MM.1S (cell line): ENCODE results near the gene TNKS2.

Source experiments
- DNase-seq: peaks from one replicate; pipeline ENCODE4 v3.0.0-alpha.2; 2015
- H2AFZ ChIP-seq: fragments of 300-600 bp; sonication (generic); 2 replicates; pipeline ENCODE4 v1.6.0; 2016; ENCODE audit warnings: antibody characterized with exemption, low read length
- H3F3A ChIP-seq: fragments of 300-600 bp; sonication (generic); 2 replicates; pipeline ENCODE4 v1.6.1; 2016; ENCODE audit warnings: mild to moderate bottlenecking, antibody characterized with exemption, low read length, moderate library complexity, mixed read lengths; ENCODE audit not compliant: insufficient read depth
- H3K27ac ChIP-seq: fragments of 300-600 bp; sonication (generic); 2 replicates; pipeline ENCODE4 v1.5.1; 2016; ENCODE audit warnings: mild to moderate bottlenecking, low read length
- H3K27me3 ChIP-seq: fragments of 300-600 bp; sonication (generic); replicated peaks from 2 replicates; pipeline ENCODE4 v1.6.0; 2016; ENCODE audit warnings: low read length; ENCODE audit not compliant: insufficient read depth
- H3K36me3 ChIP-seq: fragments of 300-600 bp; sonication (generic); replicated peaks from 2 replicates; pipeline ENCODE4 v1.6.1; 2016; ENCODE audit warnings: mild to moderate bottlenecking, low read length, mixed read lengths; ENCODE audit not compliant: insufficient read depth
- H3K4me1 ChIP-seq: fragments of 300-600 bp; sonication (generic); 2 replicates; pipeline ENCODE4 v1.6.1; 2016; ENCODE audit warnings: low read length, mixed read lengths
- H3K4me2 ChIP-seq: fragments of 300-600 bp; sonication (generic); 2 replicates; pipeline ENCODE4 v1.6.0; 2016; ENCODE audit warnings: low read depth, low read length
- H3K4me3 ChIP-seq: fragments of 300-600 bp; sonication (generic); 2 replicates; pipeline ENCODE4 v1.5.1; 2016; ENCODE audit warnings: low read length, mixed read lengths
- H3K79me2 ChIP-seq: fragments of 300-600 bp; sonication (generic); 2 replicates; pipeline ENCODE4 v1.6.1; 2016; ENCODE audit warnings: mixed run types, low read length, mixed read lengths
- H3K9ac ChIP-seq: fragments of 300-600 bp; sonication (generic); 2 replicates; pipeline ENCODE4 v1.6.1; 2016; ENCODE audit warnings: low read length, mixed read lengths
- H3K9me2 ChIP-seq: fragments of 300-600 bp; sonication (generic); replicated peaks from 2 replicates; pipeline ENCODE4 v1.6.1; 2016; ENCODE audit warnings: mild to moderate bottlenecking, low read length, mixed read lengths; ENCODE audit not compliant: insufficient read depth
- H3K9me3 ChIP-seq: fragments of 300-600 bp; sonication (generic); replicated peaks from 2 replicates; pipeline ENCODE4 v1.6.1; 2016; ENCODE audit warnings: mild to moderate bottlenecking, low read length, mixed read lengths; ENCODE audit not compliant: insufficient read depth
- H4K20me1 ChIP-seq: fragments of 300-600 bp; sonication (generic); 2 replicates; pipeline ENCODE4 v1.6.1; 2016; ENCODE audit warnings: mild to moderate bottlenecking, low read length, moderate library complexity, mixed read lengths; ENCODE audit not compliant: insufficient read depth
- EZH2 ChIP-seq: fragments of 300-600 bp; sonication (generic); optimal IDR thresholded peaks from 2 replicates; pipeline ENCODE3; 2017; ENCODE audit warnings: low read depth, mild to moderate bottlenecking, antibody characterized with exemption, low read length, mixed read lengths
- EZH2phosphoT487 ChIP-seq: fragments of 300-600 bp; sonication (generic); IDR thresholded peaks from 2 replicates; pipeline ENCODE4 v1.6.1; 2018; ENCODE audit warnings: antibody characterized with exemption, low read length
- TF ChIP-seq, protein P1 (sequence below): fragments of 300-600 bp; sonication (generic); IDR thresholded peaks from 2 replicates; pipeline ENCODE4 v1.5.1; 2016; ENCODE audit warnings: antibody characterized with exemption, low read length, mixed read lengths

The TNKS2 gene

DNA sequence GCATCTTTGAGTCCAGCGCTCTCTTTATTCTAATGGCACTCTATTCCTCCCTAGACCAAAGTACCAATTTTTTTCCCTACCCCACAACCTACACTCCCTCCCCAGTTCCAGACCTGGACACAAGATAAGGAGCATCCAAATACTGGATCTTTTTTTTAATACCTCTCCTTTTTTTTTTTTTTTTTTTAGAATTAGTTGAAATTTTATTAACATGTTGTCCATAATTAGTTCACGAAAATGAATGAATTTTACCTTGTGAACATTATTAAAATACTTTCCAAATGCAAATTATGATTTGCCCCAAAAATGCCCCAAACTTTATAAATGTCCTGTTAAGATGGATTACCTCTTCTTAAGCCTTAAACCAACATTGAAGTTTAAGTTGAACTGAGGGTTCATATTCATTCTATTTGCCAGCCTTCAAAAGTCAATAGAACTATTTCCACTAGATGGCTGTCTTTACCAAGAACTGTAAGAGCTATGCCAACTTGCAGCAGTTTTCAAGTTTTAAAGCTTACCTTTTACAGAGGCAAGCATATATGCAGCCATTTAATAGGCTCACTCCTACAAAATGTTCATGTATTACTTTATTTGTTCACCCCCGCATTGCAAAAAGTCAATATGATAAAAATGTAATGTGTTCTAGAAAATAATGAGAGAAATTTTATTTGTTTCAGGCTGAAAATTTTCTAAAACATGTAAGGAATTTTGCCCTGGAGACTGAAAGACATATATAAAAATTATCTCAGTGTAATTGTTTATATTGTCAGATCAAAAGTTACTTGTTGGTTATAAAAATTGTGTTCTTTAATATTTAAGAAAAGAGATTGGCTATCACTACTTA is 39.7 kb upstream of the TNKS2 start:
- no peaks in the 10 kb centered on the region for H4K20me1 ChIP-seq
- peak; percentile 73 for DNase-seq
- no peaks in the 10 kb centered on the region for H3K36me3 ChIP-seq
- H3K79me2 ChIP-seq: no peaks in the 10 kb centered on the region
- no peak overlapping the region for H2AFZ ChIP-seq
- H3K27ac ChIP-seq: no peak overlapping the region
- no peak overlapping the region for H3K4me3 ChIP-seq
- no peaks in the 10 kb centered on the region for H3K4me1 ChIP-seq
- no peaks in the 10 kb centered on the region for H3K9me2 ChIP-seq
- no peak overlapping the region for H3K4me2 ChIP-seq
- no peaks in the 10 kb centered on the region for H3K9me3 ChIP-seq
- no peaks in the 10 kb centered on the region for H3F3A ChIP-seq
- no peaks in the 10 kb centered on the region for H3K27me3 ChIP-seq
- TF ChIP-seq EZH2phosphoT487 (no peak), EZH2 (no peak)
- TF ChIP-seq, protein P1, sequence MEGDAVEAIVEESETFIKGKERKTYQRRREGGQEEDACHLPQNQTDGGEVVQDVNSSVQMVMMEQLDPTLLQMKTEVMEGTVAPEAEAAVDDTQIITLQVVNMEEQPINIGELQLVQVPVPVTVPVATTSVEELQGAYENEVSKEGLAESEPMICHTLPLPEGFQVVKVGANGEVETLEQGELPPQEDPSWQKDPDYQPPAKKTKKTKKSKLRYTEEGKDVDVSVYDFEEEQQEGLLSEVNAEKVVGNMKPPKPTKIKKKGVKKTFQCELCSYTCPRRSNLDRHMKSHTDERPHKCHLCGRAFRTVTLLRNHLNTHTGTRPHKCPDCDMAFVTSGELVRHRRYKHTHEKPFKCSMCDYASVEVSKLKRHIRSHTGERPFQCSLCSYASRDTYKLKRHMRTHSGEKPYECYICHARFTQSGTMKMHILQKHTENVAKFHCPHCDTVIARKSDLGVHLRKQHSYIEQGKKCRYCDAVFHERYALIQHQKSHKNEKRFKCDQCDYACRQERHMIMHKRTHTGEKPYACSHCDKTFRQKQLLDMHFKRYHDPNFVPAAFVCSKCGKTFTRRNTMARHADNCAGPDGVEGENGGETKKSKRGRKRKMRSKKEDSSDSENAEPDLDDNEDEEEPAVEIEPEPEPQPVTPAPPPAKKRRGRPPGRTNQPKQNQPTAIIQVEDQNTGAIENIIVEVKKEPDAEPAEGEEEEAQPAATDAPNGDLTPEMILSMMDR: peak; percentile 55
- H3K9ac ChIP-seq: no peak overlapping the region

DNA sequence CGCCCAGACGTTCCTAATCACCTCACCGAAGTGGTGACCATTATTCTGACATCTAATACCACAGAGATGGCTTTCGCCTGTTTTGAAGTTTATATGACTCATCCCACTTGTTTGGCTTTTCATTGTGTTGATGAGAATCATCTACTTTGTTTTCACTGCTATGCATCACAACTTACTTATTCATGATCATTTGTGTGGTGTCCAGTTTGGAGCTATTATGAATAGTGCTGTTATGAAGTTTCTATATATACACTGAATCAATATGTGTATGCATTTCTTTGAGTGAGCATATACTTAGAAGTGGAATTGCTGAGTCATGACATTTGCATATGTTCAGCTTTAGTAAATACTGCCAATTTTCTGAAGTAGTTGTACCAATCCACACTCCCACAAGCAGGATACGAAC is 38.6 kb upstream of the TNKS2 start:
- TF ChIP-seq EZH2phosphoT487 (no peak), EZH2 (no peak)
- TF ChIP-seq, protein P1: no peak
- no peaks in the 10 kb centered on the region for H3K4me1 ChIP-seq
- no peaks in the 10 kb centered on the region for H3K79me2 ChIP-seq
- H3K27ac ChIP-seq: no peak overlapping the region
- no peak for DNase-seq
- H3K36me3 ChIP-seq: no peaks in the 10 kb centered on the region
- H3K4me2 ChIP-seq: no peak overlapping the region
- H3K4me3 ChIP-seq: no peak overlapping the region
- H2AFZ ChIP-seq: no peak overlapping the region
- H3K9me3 ChIP-seq: no peaks in the 10 kb centered on the region
- H3F3A ChIP-seq: no peaks in the 10 kb centered on the region
- H3K9ac ChIP-seq: no peak overlapping the region
- H3K27me3 ChIP-seq: no peaks in the 10 kb centered on the region
- no peaks in the 10 kb centered on the region for H4K20me1 ChIP-seq
- no peaks in the 10 kb centered on the region for H3K9me2 ChIP-seq

DNA sequence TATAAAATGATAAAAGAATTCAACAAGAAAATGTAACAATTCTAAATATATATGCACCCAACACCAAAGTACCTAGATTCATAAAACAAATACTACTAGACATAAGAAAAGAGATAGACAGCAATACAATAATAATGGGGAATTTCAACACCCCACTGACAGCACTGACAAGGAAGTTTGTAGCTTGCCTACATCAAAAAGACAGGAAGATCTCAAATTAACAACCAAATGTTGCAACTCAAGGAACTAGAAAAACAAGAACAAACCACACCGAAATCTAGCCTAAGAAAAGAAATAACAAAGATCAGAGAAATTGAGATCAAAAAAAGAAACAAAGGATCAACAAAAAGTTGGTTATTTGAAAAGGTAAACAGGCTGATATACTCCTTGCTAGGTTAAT is 36.5 kb upstream of the TNKS2 start:
- no peak for TF ChIP-seq EZH2
- TF ChIP-seq EZH2phosphoT487: no peak
- TF ChIP-seq, protein P1: no peak
- Histone ChIP-seq H3K9me2 (no peaks in the 10 kb centered on the region), H3F3A (no peaks in the 10 kb centered on the region), H3K27ac (no peak overlapping the region), H2AFZ (no peak overlapping the region), H3K9me3 (no peaks in the 10 kb centered on the region), H4K20me1 (no peaks in the 10 kb centered on the region), H3K36me3 (no peaks in the 10 kb centered on the region), H3K4me2 (no peak overlapping the region), H3K4me1 (no peaks in the 10 kb centered on the region), H3K27me3 (no peaks in the 10 kb centered on the region), H3K4me3 (no peak overlapping the region), H3K9ac (no peak overlapping the region), H3K79me2 (no peaks in the 10 kb centered on the region)
- DNase-seq: no peak
